Measurements from ENCODE around the gene GPR108. TPM values are rescaled to one million over a fixed set of nuclear protein-coding genes. Genes with fewer than 3 reads are reported as not detected.

GPR108 gene
- total RNA-seq, 1 experiment from 2014 or later, result 39.4 TPM

GRCh38 chr19:6685482-6685881 lies 51.9 kb downstream of the GPR108 start:
- Histone ChIP-seq H3K4me3 (no peak overlapping the region), H3K9me3 (no peaks in the 10 kb centered on the region), H3K36me3 (no peaks in the 10 kb centered on the region), H3K27me3 (no peaks in the 10 kb centered on the region)
- DNase-seq, result no peak

- DNase-seq, result no peak
- H3K9me3 ChIP-seq, result no peaks in the 10 kb centered on the region
- H3K4me3 ChIP-seq, result no peak overlapping the region
- no peaks in the 10 kb centered on the region for H3K27me3 ChIP-seq
- H3K36me3 ChIP-seq, result no peaks in the 10 kb centered on the region
Measured at GRCh38 chr19:6683971-6684370, 53.4 kb downstream of the GPR108 start.

GRCh38 chr19:6682607-6683128 lies 54.7 kb downstream of the GPR108 start:
- H3K9me3 ChIP-seq, result no peaks in the 10 kb centered on the region

GRCh38 chr19:6680141-6680540 lies 57.2 kb downstream of the GPR108 start:
- no peaks in the 10 kb centered on the region for H3K36me3 ChIP-seq
- no peak for DNase-seq
- no peaks in the 10 kb centered on the region for H3K9me3 ChIP-seq
- H3K4me3 ChIP-seq, result no peak overlapping the region
- H3K27me3 ChIP-seq, result no peaks in the 10 kb centered on the region

More at GRCh38 chr19:6682607-6683128, 54.7 kb downstream of the GPR108 start:
- Histone ChIP-seq H3K4me3 (no peak overlapping the region), H3K36me3 (no peaks in the 10 kb centered on the region), H3K27me3 (no peaks in the 10 kb centered on the region)
- DNase-seq, result no peak

Other genes with a start within 250 kb of the GPR108 start
- 0.03 TPM in 1 of 2 replicates, not detected in the other for gene TUBB4A, start 235.3 kb downstream of the GPR108 start, total RNA-seq (2014; rRNA removed; shearing (Covaris generic); ENCODE audit: low replicate concordance)
- gene TNFSF9, start 206.6 kb downstream of the GPR108 start, total RNA-seq (2014; rRNA removed; shearing (Covaris generic); ENCODE audit: low replicate concordance), result 4.5 and 10.5 TPM in 2 replicates
- gene CD70, start 146.4 kb downstream of the GPR108 start, total RNA-seq (2014; rRNA removed; shearing (Covaris generic); ENCODE audit: low replicate concordance), result 17.2 and 32.7 TPM in 2 replicates
- gene TNFSF14, start 67.4 kb downstream of the GPR108 start, total RNA-seq (2014; rRNA removed; shearing (Covaris generic); ENCODE audit: low replicate concordance), result not detected in 2 replicates
- 2.2 and 7.5 TPM in 2 replicates for gene C3, start 16.9 kb downstream of the GPR108 start, total RNA-seq (2014; rRNA removed; shearing (Covaris generic); ENCODE audit: low replicate concordance)
- 37.2 and 58.3 TPM in 2 replicates for gene TRIP10, start 2.1 kb upstream of the GPR108 start, total RNA-seq (2014; rRNA removed; shearing (Covaris generic); ENCODE audit: low replicate concordance)
- not detected in 2 replicates for gene SH2D3A, start 29.9 kb upstream of the GPR108 start, total RNA-seq (2014; rRNA removed; shearing (Covaris generic); ENCODE audit: low replicate concordance)
- gene VAV1, start 35.1 kb upstream of the GPR108 start, total RNA-seq (2014; rRNA removed; shearing (Covaris generic); ENCODE audit: low replicate concordance), result 0.63 TPM in 1 of 2 replicates, not detected in the other
- gene ADGRE1, start 150.0 kb upstream of the GPR108 start, total RNA-seq (2014; rRNA removed; shearing (Covaris generic); ENCODE audit: low replicate concordance), result 17.3 and 17.8 TPM in 2 replicates